Parathyroid adenoma (tissue), 2 donors: ENCODE data around the gene PGPEP1.

Experiments used
- H2AFZ ChIP-seq: fragments of 300-600 bp; sonication (generic); one replicate; pipeline ENCODE4 v1.7.0; 2017; ENCODE audit warnings: antibody characterized with exemption, mild to moderate bottlenecking
- H3K27ac ChIP-seq: fragments of 300-600 bp; sonication (generic); one replicate; pipeline ENCODE4 v1.7.0; 2017
- H3K27me3 ChIP-seq: fragments of 300-600 bp; sonication (generic); one replicate; pipeline ENCODE4 v1.7.0; 2017; ENCODE audit warnings: low read length; ENCODE audit not compliant: control insufficient read depth, insufficient read depth
- H3K36me3 ChIP-seq: fragments of 300-600 bp; sonication (generic); one replicate; pipeline ENCODE4 v1.7.0; 2017; ENCODE audit warnings: low read length; ENCODE audit not compliant: control insufficient read depth, insufficient read depth
- H3K4me1 ChIP-seq: fragments of 300-600 bp; sonication (generic); one replicate; pipeline ENCODE4 v1.7.0; 2017; ENCODE audit warnings: control low read depth
- H3K4me2 ChIP-seq: fragments of 300-600 bp; sonication (generic); one replicate; pipeline ENCODE4 v1.7.0; 2017; ENCODE audit warnings: low read length
- H3K4me3 ChIP-seq: fragments of 300-600 bp; sonication (generic); one replicate; pipeline ENCODE4 v1.7.0; 2017; ENCODE audit warnings: low read depth, low read length
- H3K79me2 ChIP-seq: fragments of 300-600 bp; sonication (generic); one replicate; pipeline ENCODE4 v1.7.0; 2017; ENCODE audit warnings: control low read depth
- H3K9ac ChIP-seq: fragments of 300-600 bp; sonication (generic); one replicate; pipeline ENCODE4 v1.7.0; 2017; ENCODE audit warnings: mild to moderate bottlenecking
- H3K9me3 ChIP-seq: fragments of 300-600 bp; sonication (generic); one replicate; pipeline ENCODE4 v1.7.0; 2017; ENCODE audit warnings: low read length; ENCODE audit not compliant: control insufficient read depth
- TF ChIP-seq, protein P1 (sequence below): fragments of 300-600 bp; sonication (generic); IDR thresholded peaks from one replicate; pipeline ENCODE4 v1.7.0; 2017; ENCODE audit warnings: antibody characterized with exemption, mild to moderate bottlenecking
- donor health status: primary hyperparathyroidism.

Gene PGPEP1

DNA sequence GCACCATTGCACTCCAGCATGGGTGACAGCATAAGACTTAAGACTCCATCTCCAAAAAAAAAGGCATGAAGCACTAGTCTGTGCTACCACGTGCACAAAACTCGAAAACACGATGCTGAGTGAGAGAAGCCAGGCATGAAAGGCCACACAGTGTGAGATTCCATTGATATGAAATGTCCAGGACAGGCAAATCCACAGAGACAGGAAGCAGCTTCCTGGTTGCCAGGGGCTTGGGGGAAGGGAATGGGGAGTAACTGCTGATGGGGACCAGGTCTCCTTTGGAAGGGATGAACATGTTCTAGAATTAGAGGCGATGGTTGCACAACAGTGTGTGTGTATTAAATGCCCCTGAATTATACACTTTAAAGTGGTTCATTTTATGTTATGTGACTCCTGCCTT lies 43.1 kb upstream of the PGPEP1 start:
- Histone ChIP-seq H3K9ac (no peak overlapping the region), H3K27me3 (no peaks in the 10 kb centered on the region), H3K27ac (no peak overlapping the region)

GRCh38 chr19:18298601-18299000 lies 41.8 kb upstream of the PGPEP1 start:
- TF ChIP-seq, protein P1, sequence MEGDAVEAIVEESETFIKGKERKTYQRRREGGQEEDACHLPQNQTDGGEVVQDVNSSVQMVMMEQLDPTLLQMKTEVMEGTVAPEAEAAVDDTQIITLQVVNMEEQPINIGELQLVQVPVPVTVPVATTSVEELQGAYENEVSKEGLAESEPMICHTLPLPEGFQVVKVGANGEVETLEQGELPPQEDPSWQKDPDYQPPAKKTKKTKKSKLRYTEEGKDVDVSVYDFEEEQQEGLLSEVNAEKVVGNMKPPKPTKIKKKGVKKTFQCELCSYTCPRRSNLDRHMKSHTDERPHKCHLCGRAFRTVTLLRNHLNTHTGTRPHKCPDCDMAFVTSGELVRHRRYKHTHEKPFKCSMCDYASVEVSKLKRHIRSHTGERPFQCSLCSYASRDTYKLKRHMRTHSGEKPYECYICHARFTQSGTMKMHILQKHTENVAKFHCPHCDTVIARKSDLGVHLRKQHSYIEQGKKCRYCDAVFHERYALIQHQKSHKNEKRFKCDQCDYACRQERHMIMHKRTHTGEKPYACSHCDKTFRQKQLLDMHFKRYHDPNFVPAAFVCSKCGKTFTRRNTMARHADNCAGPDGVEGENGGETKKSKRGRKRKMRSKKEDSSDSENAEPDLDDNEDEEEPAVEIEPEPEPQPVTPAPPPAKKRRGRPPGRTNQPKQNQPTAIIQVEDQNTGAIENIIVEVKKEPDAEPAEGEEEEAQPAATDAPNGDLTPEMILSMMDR, result no peak
- no peaks in the 10 kb centered on the region for H3K27me3 ChIP-seq
- H3K27ac ChIP-seq, result no peak overlapping the region
- no peak overlapping the region for H2AFZ ChIP-seq
- no peak overlapping the region for H3K4me2 ChIP-seq
- H3K36me3 ChIP-seq, result no peaks in the 10 kb centered on the region
- no peaks in the 10 kb centered on the region for H3K79me2 ChIP-seq
- no peak overlapping the region for H3K4me3 ChIP-seq
- H3K4me1 ChIP-seq, result peaks cover 13% of the 10 kb centered on the region
- H3K9me3 ChIP-seq, result no peaks in the 10 kb centered on the region
- no peak overlapping the region for H3K9ac ChIP-seq

More for the DNA sequence above, 43.1 kb upstream of the PGPEP1 start:
- Histone ChIP-seq H3K4me3 (no peak overlapping the region), H3K79me2 (no peaks in the 10 kb centered on the region), H2AFZ (no peak overlapping the region), H3K36me3 (no peaks in the 10 kb centered on the region), H3K9me3 (no peaks in the 10 kb centered on the region), H3K4me2 (no peak overlapping the region), H3K4me1 (peaks cover 18% of the 10 kb centered on the region)
- TF ChIP-seq, protein P1, result no peak

- Histone ChIP-seq H3K4me2 (no peak overlapping the region), H3K79me2 (no peaks in the 10 kb centered on the region), H3K4me1 (peaks cover 20% of the 10 kb centered on the region), H3K36me3 (no peaks in the 10 kb centered on the region), H3K9me3 (no peaks in the 10 kb centered on the region), H3K27ac (no peak overlapping the region), H2AFZ (no peak overlapping the region), H3K9ac (no peak overlapping the region), H3K4me3 (no peak overlapping the region), H3K27me3 (no peaks in the 10 kb centered on the region)
- TF ChIP-seq, protein P1, result no peak
Observed at GRCh38 chr19:18299654-18300053, 40.7 kb upstream of the PGPEP1 start.

GRCh38 chr19:18300930-18301717 lies 39.3 kb upstream of the PGPEP1 start:
- Histone ChIP-seq H3K4me2 (no peak overlapping the region), H2AFZ (peak overlapping the region; percentile 56), H3K27me3 (no peaks in the 10 kb centered on the region), H3K4me3 (no peak overlapping the region), H3K4me1 (peaks cover 34% of the 10 kb centered on the region), H3K9ac (no peak overlapping the region), H3K27ac (peak overlapping the region; percentile 43), H3K36me3 (no peaks in the 10 kb centered on the region), H3K79me2 (no peaks in the 10 kb centered on the region), H3K9me3 (no peaks in the 10 kb centered on the region)
- TF ChIP-seq, protein P1, result no peak

- H3K9me3 ChIP-seq, result no peaks in the 10 kb centered on the region
- H3K9ac ChIP-seq, result no peak overlapping the region
- H3K4me3 ChIP-seq, result no peak overlapping the region
- H3K4me1 ChIP-seq, result peaks cover 40% of the 10 kb centered on the region
- H3K27me3 ChIP-seq, result no peaks in the 10 kb centered on the region
- H3K36me3 ChIP-seq, result no peaks in the 10 kb centered on the region
- TF ChIP-seq, protein P1, result no peak
- no peak overlapping the region for H3K4me2 ChIP-seq
- H3K27ac ChIP-seq, result peak overlapping the region; percentile 43
- no peaks in the 10 kb centered on the region for H3K79me2 ChIP-seq
- no peak overlapping the region for H2AFZ ChIP-seq
Observed at GRCh38 chr19:18301718-18302111, 38.7 kb upstream of the PGPEP1 start.
